Activated naive CD4-positive, alpha-beta T cell treated with anti-CD3 and anti-CD28 coated beads, Interleukin-2, amount 50 U/mL, for 16 hours (primary cell): Measurements from ENCODE around the gene MMGT1.

Experiments
- DNase-seq: peaks from one replicate; pipeline ENCODE4 v3.0.0-alpha.2; 2020

The MMGT1 gene

GRCh38 chrX:135973548-135974278 lies at the start of gene MMGT1:
Gene MMGT1, minus strand, starts transcription at chrX:135973988. Its CDS starts 313 bp downstream, at chrX:135973675.
- peak; percentile 83 for DNase-seq

GRCh38 chrX:136021903-136022302 lies 48.1 kb upstream of the MMGT1 start:
- no peak for DNase-seq

GRCh38 chrX:136021160-136021559 lies 47.4 kb upstream of the MMGT1 start:
- DNase-seq, result no peak

- no peak for DNase-seq
Measured at GRCh38 chrX:136019226-136019625, 45.4 kb upstream of the MMGT1 start.

- DNase-seq, result no peak
Measured at GRCh38 chrX:136016881-136017280, 43.1 kb upstream of the MMGT1 start.

- no peak for DNase-seq
Measured at GRCh38 chrX:136015016-136015415, 41.2 kb upstream of the MMGT1 start.

- no peak for DNase-seq
Measured at GRCh38 chrX:135988245-135988644, 14.5 kb upstream of the MMGT1 start.

- no peak for DNase-seq
Measured at GRCh38 chrX:135985973-135986310, 12.2 kb upstream of the MMGT1 start.

GRCh38 chrX:135985157-135985972 lies 11.6 kb upstream of the MMGT1 start, which contains the start of gene SLC9A6:
Gene SLC9A6, plus strand, starts transcription at chrX:135985435. Its CDS starts 224 bp downstream, at chrX:135985659.
- DNase-seq, result peak; percentile 70

GRCh38 chrX:135984791-135985156 lies 11.0 kb upstream of the MMGT1 start:
- DNase-seq, result no peak

- no peak for DNase-seq
Measured at GRCh38 chrX:135984256-135984655, 10.5 kb upstream of the MMGT1 start.

GRCh38 chrX:135982860-135983259 lies 9.1 kb upstream of the MMGT1 start:
- no peak for DNase-seq

- no peak for DNase-seq
Measured at GRCh38 chrX:135981668-135982067, 7.9 kb upstream of the MMGT1 start.

GRCh38 chrX:135981010-135981409 lies 7.2 kb upstream of the MMGT1 start:
- DNase-seq, result no peak

GRCh38 chrX:135977611-135978010 lies 3.8 kb upstream of the MMGT1 start:
- DNase-seq, result no peak

- DNase-seq, result no peak
Measured at GRCh38 chrX:135975421-135975820, 1.6 kb upstream of the MMGT1 start.

GRCh38 chrX:135974279-135974856 lies 580 bp upstream of the MMGT1 start:
- peak; percentile 61 for DNase-seq

- DNase-seq, result no peak
Measured at GRCh38 chrX:135973025-135973547, 702 bp downstream of the MMGT1 start.

GRCh38 chrX:135951291-135951690 lies 22.5 kb downstream of the MMGT1 start:
- DNase-seq, result no peak

GRCh38 chrX:135944486-135944885 lies 29.3 kb downstream of the MMGT1 start:
- DNase-seq, result no peak

- DNase-seq, result peak; percentile 41
Measured at GRCh38 chrX:135931644-135932487, 41.9 kb downstream of the MMGT1 start.

- no peak for DNase-seq
Measured at GRCh38 chrX:135927897-135928296, 45.9 kb downstream of the MMGT1 start.

GRCh38 chrX:135923353-135923752 lies 50.4 kb downstream of the MMGT1 start:
- DNase-seq, result no peak
